Mucosa of stomach (tissue), 1 donor: ENCODE measurements around the gene TBXA2R.

Experiments used
- H3K27me3 ChIP-seq: one replicate; pipeline ENCODE4 v1.7.0; 2013; ENCODE audit warnings: mild to moderate bottlenecking, low read length; ENCODE audit not compliant: control insufficient read depth, insufficient read depth
- H3K36me3 ChIP-seq: one replicate; pipeline ENCODE4 v1.7.0; 2013; ENCODE audit warnings: low read length; ENCODE audit not compliant: control insufficient read depth, insufficient read depth
- H3K4me1 ChIP-seq: one replicate; pipeline ENCODE4 v1.7.0; 2013; ENCODE audit warnings: mild to moderate bottlenecking, low read length; ENCODE audit not compliant: control insufficient read depth, insufficient read depth
- H3K4me3 ChIP-seq: one replicate; pipeline ENCODE4 v1.7.0; 2013; ENCODE audit warnings: low read length
- H3K9ac ChIP-seq: one replicate; pipeline ENCODE4 v1.7.0; 2013; ENCODE audit warnings: mild to moderate bottlenecking, low read length, moderate library complexity
- H3K9me3 ChIP-seq: one replicate; pipeline ENCODE4 v1.7.0; 2013; ENCODE audit warnings: mild to moderate bottlenecking, low read length, moderate library complexity; ENCODE audit not compliant: control insufficient read depth
- donor health status: Pancreatic carcinoma.

TBXA2R gene

DNA sequence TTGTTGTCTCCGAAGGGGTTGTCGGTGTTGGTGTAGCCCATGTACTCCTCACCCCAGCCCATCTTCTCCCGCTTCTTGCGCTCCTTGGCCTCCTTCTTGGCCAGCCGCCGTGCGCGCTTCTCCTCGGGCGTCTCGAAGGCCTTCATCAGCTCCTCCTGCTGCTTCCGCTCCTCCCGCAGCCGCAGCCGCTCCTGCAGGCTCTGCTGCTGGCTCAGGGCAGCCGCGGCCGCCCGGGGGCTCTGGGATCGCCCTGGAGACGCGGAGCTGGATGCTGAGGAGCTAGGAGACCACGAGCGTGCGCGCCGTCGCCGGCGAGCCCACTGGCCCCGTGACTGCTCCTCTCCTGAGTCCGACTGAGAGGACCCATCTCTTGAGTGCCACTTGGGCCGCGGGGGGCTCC, 17.0 kb upstream of the TBXA2R start:
- Histone ChIP-seq H3K4me1 (peaks cover 13% of the 10 kb centered on the region), H3K27me3 (no peaks in the 10 kb centered on the region), H3K36me3 (no peaks in the 10 kb centered on the region), H3K9ac (no peak overlapping the region), H3K9me3 (no peaks in the 10 kb centered on the region), H3K4me3 (no peak overlapping the region)

DNA sequence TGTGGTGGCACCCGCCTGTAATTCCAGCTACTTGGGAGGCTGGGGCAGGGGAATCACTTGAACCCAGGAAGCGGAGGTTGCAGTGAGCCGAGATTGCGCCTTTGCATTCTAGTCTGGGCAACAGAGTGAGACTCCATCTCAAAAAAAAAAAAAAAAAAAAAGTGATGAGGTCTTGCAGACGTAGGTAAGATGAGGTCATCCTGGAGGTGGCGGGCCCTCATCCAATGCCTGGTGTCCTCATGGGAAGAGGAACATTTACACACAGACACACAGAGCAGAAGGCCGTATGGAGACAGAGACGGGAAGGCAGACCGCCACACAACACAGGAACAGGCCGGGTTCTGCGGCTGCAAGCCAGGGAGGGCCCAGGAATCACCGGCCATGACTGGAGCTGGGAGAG, 15.5 kb upstream of the TBXA2R start:
- H3K36me3 ChIP-seq: no peaks in the 10 kb centered on the region
- H3K4me1 ChIP-seq: peaks cover 13% of the 10 kb centered on the region
- no peak overlapping the region for H3K4me3 ChIP-seq
- H3K9me3 ChIP-seq: no peaks in the 10 kb centered on the region
- H3K9ac ChIP-seq: no peak overlapping the region
- H3K27me3 ChIP-seq: no peaks in the 10 kb centered on the region

DNA sequence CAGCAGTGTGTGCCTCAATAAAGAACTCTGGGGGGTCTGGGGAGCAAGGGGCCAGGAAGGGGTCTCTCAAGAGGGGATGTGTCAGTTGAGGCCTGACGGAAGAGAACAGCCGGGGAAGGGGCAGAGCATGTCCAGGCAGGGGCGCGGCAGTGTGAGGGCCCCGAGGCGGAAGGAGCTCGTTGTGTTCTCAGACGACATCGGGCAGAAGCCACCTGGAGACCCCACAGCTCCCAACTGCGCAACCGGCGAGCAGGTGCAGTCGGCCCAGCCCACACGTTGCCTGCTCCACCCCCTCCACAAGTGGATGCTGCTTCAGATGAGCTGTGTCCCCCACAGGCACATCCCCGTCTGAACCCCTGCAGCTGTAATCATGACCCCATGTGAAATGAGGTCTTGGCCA, 15.0 kb upstream of the TBXA2R start:
- no peak overlapping the region for H3K9ac ChIP-seq
- H3K9me3 ChIP-seq: no peaks in the 10 kb centered on the region
- no peaks in the 10 kb centered on the region for H3K36me3 ChIP-seq
- H3K4me3 ChIP-seq: no peak overlapping the region
- H3K27me3 ChIP-seq: no peaks in the 10 kb centered on the region
- H3K4me1 ChIP-seq: peaks cover 13% of the 10 kb centered on the region

DNA sequence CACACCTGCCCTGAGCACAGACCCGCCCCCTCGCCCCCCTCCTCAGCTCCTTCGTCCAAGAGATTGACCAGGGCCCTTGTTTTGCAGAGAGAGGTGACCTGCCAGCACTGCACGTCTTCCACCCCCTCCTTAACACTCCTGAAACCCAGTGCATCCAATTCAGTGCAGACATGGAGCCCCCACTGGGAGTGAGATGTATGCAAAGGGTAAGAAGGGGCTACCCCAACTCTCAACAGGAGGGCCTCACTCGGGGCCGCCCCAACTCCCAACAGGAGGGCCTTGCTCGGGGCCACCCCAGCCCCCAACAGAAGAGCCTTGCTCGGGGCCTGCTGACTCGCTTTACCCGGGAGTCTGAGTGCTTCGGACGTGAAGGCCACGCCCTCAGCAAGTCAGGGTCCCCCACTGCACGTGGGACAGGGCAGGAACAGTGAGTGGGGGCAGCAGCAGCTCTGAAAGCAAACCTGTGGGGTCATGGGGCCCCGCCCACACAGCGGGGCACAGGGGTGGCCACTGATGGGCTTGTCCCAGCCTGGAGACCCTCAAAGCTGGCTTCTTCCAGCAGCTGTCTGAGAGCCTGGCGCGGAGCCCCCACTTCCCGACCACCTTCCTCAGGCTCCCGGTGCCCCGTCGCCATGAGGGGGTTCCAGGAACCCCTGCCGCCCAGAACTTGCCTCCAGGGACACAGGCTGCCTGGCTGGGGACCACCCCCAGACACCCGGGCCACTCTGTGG, 14.3 kb upstream of the TBXA2R start:
- Histone ChIP-seq H3K9me3 (no peaks in the 10 kb centered on the region), H3K9ac (no peak overlapping the region), H3K4me1 (peaks cover 12% of the 10 kb centered on the region), H3K36me3 (no peaks in the 10 kb centered on the region), H3K4me3 (no peak overlapping the region), H3K27me3 (no peaks in the 10 kb centered on the region)

DNA sequence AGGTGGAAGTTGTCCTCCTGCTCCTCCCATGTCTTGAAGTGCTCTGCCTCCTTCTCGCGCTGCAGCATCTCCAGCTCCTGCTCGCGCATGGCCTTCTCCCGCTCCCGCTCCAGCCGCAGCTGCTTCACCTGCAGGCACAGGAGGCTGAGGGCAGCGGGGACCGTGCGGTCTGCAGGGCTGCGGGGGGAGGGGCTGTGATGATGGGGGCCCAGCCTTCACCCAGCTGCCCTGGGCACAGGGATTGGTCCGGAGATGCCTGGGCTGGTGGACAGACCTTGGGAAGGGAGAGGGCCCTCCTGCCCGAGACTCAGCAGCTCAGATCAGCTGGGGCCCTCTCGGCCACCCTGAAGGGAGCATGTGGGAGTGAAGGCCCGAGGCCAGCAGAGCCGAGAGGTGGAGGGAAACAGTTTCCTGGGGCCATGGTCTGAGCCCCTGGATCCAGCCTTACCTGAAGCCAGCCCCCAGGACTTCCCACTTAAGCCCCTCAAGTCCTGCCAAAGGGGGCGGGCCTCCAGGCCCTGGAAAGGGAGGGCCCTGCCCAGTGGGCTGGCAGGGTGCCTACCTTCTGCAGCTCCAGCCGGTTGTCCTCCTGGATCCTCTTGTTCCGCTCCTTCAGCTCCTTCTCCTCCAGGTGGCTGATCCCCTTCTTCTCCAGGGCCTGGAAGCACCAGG, 13.6 kb upstream of the TBXA2R start:
- H3K9me3 ChIP-seq: no peaks in the 10 kb centered on the region
- no peaks in the 10 kb centered on the region for H3K27me3 ChIP-seq
- no peaks in the 10 kb centered on the region for H3K36me3 ChIP-seq
- H3K4me3 ChIP-seq: no peak overlapping the region
- H3K9ac ChIP-seq: no peak overlapping the region
- peaks cover 5% of the 10 kb centered on the region for H3K4me1 ChIP-seq

DNA sequence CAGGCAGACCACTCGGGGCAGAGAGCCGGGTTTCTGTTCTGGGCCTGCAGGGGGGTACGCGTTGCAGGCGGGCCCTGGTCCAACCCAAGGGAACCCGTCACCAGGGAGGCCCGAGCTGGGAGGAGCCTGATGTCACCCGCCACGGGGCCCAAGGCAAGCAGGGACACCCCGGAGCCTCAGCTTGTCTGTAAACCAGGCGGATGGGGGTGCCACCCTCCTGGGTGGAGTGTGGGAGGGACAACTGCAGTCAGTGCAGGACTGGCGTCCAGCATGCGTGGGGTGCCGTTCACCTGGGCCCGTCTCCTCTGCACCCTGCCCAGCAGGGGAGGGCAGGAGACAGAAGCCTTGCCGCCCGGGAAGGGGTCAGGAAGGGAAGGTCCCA, 12.9 kb upstream of the TBXA2R start:
- Histone ChIP-seq H3K9me3 (no peaks in the 10 kb centered on the region), H3K4me3 (no peak overlapping the region), H3K9ac (no peak overlapping the region), H3K36me3 (no peaks in the 10 kb centered on the region), H3K4me1 (no peaks in the 10 kb centered on the region), H3K27me3 (no peaks in the 10 kb centered on the region)

DNA sequence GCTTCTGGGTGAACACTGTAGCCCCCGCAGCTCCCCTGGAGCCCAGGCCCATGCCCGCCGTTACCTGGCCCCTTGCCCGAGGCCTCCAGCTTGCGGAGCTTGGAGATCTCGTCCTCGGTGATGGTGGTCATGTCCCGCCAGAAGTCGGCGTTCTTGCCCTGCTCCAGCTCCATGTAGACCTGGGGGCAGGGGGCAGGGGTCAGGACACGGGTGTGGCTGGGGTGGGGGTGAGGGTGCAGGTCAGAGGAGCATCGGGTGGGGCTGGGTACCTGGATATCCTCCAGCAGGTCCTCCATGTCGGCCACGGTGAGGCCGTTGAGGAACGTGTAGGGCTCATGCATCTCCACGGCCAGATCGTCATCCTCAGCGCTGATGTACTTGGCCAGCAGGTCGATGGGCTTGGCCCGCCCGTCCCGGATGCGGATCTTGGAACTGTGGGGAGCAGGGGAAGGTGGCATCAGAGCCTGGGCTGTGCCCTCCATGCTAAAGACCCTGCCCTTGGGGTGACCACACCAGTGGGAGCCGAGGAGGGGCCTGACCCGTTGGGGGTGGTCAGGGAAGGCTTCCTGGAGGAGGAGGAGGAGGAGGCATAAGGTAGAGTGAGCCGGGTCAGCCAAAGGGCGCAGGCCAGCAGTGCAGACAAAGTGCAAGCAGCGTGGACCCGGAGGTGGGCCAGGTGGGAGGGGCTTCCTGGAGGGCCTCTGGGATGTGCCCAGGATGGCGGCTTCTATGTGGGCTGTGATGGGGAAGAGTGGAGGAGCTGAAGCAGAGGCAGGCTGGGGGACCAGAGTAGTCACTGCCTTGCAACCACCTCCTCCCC, 12.3 kb upstream of the TBXA2R start:
- no peaks in the 10 kb centered on the region for H3K36me3 ChIP-seq
- H3K9ac ChIP-seq: no peak overlapping the region
- H3K4me3 ChIP-seq: no peak overlapping the region
- no peaks in the 10 kb centered on the region for H3K4me1 ChIP-seq
- no peaks in the 10 kb centered on the region for H3K9me3 ChIP-seq
- no peaks in the 10 kb centered on the region for H3K27me3 ChIP-seq

DNA sequence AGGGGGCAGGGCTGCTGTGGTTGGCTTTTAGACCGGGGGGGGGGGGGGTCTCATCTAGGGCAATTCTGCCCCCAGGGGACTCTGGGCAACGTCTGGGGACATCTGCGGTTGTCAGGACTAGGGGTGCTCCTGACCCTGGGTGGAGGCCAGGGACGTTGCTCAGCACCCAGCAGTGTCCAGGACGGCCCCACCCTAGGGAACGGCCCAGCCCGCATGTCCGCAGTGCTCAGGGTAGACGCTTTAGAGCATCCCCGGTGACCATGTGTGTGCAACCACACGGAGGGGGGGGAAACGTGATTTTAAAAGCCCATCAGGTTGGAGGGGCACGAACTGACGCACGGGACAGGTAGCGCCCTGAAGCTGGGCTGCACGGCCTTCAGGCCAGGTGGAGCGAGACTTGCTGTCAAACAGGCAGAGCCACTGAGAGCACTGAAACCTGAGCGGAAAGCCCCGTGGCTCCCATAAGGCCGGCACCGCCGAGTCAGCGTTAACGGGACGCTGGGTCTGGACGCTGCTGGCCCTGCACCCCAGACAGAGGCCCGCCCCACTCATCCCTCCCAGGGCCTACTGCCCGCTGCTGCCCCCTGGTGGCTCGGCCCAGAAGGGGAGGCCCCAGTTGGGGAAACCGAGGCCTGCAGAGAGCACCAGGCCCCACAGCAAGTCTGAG, 11.6 kb upstream of the TBXA2R start:
- Histone ChIP-seq H3K27me3 (no peaks in the 10 kb centered on the region), H3K36me3 (no peaks in the 10 kb centered on the region), H3K4me3 (no peak overlapping the region), H3K9me3 (no peaks in the 10 kb centered on the region), H3K9ac (no peak overlapping the region), H3K4me1 (no peaks in the 10 kb centered on the region)

DNA sequence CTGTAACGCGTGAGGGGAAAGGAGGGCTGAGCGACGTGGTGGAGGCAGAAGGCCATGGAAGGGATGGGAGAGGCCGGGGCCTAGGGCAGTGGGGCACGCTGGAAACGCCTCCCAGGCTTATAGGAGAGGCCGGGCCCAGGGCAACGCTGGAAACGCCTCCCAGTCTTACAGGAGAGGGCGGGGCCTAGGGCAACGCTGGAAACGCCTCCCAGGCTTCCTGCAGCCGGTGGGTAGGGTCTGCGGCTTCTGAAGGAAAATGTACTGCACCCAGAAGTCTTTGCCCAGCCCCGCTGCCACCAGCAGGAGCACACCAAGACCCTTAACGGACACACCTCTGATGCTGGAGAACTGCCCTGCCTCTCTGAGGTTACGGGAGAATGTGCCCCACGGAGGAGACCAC, 10.8 kb upstream of the TBXA2R start:
- no peaks in the 10 kb centered on the region for H3K36me3 ChIP-seq
- H3K27me3 ChIP-seq: no peaks in the 10 kb centered on the region
- no peaks in the 10 kb centered on the region for H3K9me3 ChIP-seq
- H3K4me3 ChIP-seq: no peak overlapping the region
- no peak overlapping the region for H3K9ac ChIP-seq
- no peaks in the 10 kb centered on the region for H3K4me1 ChIP-seq

DNA sequence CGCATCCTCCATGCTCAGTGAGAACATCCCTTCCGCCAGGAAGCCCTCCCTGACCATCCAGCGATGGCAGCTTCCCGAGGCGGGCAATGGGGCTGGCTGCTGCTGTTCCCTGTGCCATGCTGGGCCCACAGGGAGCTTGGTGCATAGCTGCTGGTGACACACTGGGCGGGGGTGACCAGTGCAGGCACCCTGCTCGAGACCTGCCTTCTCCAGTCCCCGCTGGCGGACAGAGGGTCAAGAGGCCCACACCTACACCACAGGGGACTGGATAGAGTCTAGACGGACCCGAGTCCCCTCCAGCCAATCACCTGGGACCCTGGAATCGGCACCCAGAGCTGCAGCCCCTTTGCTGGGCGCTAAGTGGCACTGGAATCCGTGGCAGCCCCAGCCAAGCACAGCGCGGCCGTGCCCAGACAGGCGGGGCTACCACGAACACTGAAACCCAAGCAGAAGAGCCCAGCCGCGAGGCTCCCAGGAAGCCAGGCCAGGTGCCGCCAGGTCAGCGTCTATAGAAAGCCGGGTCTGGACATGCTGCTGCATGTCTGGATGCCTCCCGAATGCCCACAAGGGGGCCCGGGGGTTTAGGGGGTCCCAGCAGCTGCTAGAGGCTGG, 9.0 kb upstream of the TBXA2R start:
- Histone ChIP-seq H3K9ac (no peak overlapping the region), H3K36me3 (no peaks in the 10 kb centered on the region), H3K9me3 (no peaks in the 10 kb centered on the region)

DNA sequence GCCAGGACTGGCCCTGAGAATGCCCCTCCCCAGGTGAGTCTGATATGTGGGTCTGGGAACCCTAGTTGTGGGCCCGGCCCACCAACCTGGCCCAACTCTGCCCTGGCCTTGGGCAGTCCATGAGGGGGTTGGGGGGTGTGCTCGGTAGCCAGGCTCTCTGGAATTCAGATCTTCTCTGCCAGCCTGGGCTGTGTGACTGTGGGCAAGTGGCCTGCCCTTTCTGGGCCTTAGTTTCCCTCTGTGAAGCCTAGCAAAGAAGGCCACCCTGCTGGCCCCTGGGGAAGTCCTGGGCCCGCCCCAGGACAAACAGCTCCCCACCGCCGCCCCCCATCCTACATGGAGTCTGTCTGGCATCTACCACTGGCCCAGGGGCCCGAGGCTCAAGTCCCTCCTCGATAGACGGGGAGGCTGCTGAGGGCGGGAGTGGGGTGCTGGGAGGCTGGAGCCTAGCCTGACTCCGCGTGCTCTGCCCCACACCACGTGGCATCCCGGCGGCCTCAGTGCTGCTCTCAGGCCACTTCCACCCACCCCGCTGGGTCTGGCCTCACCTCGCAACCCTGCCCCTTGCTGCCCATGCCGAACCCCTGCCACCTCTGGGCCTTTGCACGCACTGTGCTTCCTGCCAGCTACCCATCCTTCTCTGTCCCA, 8.3 kb upstream of the TBXA2R start:
- Histone ChIP-seq H3K36me3 (no peaks in the 10 kb centered on the region), H3K4me3 (no peak overlapping the region)

More for the DNA sequence above, 9.0 kb upstream of the TBXA2R start:
- Histone ChIP-seq H3K27me3 (no peaks in the 10 kb centered on the region), H3K4me3 (no peak overlapping the region), H3K4me1 (no peaks in the 10 kb centered on the region)

More for the DNA sequence above, 8.3 kb upstream of the TBXA2R start:
- no peaks in the 10 kb centered on the region for H3K9me3 ChIP-seq
- H3K27me3 ChIP-seq: no peaks in the 10 kb centered on the region
- no peak overlapping the region for H3K9ac ChIP-seq
- H3K4me1 ChIP-seq: no peaks in the 10 kb centered on the region
